NCI-H774 (cell line): ENCODE results near the gene MARS1.
"Not testable (repeated sequence)": the region's sequence is repeated elsewhere in the genome, so short reads cannot be mapped to it uniquely, and the experiment has no call there.

ENCODE experiments used
- DNase-seq: peaks from one replicate; lab custom pipeline; 2025; lab: John Stamatoyannopoulos, UW

The MARS1 gene

GRCh38 chr12:57495051-57495701, 7.3 kb downstream of the MARS1 start:
- not testable (repeated sequence) for DNase-seq

- DNase-seq, result no peak
These were observed 9.0 kb downstream of the MARS1 start for GRCh38 chr12:57496822-57497221.

- no peak for DNase-seq
These were observed 9.6 kb downstream of the MARS1 start for GRCh38 chr12:57497223-57498131.

GRCh38 chr12:57498132-57498502, 10.2 kb downstream of the MARS1 start:
- no peak for DNase-seq

DNA sequence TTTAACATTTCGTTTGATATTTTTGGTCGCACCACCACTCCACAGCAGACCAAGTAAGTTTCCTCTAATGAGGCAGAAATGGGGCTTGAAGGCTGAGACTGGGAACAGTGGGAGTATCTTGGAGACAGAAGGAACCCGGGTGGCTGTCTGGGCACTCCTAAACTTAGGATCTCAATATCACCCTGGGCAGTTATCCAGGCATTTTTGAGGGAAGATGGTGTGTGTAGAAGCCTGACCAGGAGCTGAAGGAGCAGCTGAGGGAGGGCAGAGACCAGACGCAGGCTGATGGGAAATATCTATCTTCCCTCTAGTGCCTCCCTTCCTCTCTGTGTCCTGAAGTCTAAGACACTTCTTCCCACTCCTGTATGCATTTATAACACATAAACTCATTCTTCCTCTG, 10.7 kb downstream of the MARS1 start:
- DNase-seq, result no peak

GRCh38 chr12:57500213-57500612, 12.3 kb downstream of the MARS1 start:
- no peak for DNase-seq

- DNase-seq, result not testable (repeated sequence)
These were observed 14.6 kb downstream of the MARS1 start for GRCh38 chr12:57502311-57502969.

DNA sequence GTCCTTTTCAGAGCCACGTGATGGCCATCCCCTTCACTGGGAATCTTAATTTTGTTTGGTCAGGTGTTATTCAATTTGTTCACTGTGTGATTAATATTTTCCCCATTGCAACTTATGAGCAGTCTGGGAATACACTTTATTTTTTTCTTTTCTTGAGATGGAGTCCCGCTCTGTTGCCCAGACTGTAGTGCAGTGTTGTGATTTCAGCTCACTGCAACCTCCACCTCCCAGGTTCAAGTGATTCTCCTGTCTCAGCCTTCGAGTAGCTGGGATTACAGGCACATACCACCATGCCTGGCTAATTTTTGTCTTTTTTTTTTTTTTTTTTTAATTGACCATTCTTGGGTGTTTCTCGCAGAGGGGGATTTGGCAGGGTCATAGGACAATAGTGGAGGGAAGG, 18.7 kb downstream of the MARS1 start:
- DNase-seq, result not testable (repeated sequence)

DNA sequence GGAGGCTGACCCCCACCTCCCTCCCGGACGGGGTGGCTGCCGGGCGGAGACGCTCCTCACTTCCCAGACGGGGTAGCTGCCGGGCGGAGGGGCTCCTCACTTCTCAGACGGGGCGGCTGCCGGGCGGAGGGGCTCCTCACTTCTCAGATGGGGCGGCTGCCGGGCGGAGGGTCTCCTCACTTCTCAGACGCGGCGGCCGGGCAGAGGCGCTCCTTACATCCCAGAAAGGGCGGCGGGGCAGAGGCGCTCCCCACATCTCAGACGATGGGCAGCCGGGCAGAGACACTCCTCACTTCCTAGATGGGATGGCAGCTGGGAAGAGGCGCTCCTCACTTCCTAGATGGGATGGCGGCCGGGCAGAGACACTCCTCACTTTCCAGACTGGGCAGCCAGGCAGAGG, 19.9 kb downstream of the MARS1 start:
- DNase-seq, result not testable (repeated sequence)

- no peak for DNase-seq
These were observed 23.3 kb downstream of the MARS1 start for GRCh38 chr12:57511161-57511560.

DNA sequence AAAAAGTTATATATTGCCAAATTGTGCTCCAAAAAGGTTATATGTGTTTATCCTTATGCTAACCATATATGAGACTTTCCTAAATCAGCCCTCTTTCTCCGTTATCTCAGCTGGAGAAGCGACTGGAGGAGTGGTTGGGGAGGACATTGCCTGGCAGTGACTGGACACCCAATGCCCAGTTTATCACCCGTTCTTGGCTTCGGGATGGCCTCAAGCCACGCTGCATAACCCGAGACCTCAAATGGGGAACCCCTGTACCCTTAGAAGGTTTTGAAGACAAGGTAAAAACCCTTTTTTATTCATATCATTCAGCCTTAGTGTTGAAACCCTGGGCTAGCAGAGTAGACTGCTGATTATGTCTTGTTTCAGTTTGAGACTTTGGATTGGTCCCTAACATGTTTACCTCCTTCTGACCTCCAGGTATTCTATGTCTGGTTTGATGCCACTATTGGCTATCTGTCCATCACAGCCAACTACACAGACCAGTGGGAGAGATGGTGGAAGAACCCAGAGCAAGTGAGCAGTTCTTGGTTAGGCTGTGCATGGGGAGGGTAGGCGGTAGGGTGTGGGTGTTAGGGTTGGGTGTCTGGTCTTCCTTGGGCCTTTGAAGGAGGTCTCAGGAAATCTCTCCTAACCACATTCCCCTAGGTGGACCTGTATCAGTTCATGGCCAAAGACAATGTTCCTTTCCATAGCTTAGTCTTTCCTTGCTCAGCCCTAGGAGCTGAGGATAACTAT, 23.9 kb downstream of the MARS1 start:
- DNase-seq, result no peak

GRCh38 chr12:57512665-57513064, 24.8 kb downstream of the MARS1 start:
- no peak for DNase-seq

GRCh38 chr12:57513266-57513665, 25.4 kb downstream of the MARS1 start:
- no peak for DNase-seq

DNA sequence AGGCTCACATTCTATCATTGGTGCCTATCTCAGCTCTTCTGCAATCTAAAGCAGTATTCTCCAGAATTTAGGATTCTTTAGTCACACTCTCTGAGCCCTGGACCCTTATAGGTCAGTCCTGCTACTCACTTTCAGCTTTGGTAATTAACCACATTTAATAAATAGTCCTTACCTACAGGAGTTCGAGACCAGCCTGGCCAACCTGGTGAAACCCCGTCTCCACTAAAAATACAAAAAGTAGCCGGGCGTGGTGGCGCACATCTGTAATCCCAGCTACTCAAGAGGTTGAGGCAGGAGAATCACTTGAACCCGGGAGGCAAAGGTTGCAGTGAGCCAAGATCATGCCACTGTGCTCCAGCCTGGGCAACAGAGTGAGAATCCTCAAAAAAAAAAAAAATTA, 25.8 kb downstream of the MARS1 start:
- not testable (repeated sequence) for DNase-seq

DNA sequence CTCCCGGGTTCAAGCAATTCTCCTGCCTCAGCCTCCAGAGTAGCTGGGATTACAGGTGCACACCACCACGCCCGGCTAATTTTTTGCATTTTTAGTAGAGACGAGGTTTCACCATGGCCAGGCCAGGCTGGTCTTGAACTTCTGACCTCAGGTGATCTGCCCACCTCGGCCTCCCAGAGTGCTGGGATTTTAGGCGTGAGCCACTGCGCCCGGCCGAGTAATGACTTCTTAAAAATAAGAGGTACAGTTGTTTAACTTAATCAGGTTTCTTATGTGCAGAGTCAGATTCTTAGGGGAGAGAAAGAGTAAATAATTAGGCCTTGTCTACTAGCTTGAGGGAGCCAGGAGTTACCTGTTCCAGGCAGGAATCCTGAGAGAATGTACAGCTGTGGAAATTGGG, 26.4 kb downstream of the MARS1 start:
- DNase-seq, result not testable (repeated sequence)

DNA sequence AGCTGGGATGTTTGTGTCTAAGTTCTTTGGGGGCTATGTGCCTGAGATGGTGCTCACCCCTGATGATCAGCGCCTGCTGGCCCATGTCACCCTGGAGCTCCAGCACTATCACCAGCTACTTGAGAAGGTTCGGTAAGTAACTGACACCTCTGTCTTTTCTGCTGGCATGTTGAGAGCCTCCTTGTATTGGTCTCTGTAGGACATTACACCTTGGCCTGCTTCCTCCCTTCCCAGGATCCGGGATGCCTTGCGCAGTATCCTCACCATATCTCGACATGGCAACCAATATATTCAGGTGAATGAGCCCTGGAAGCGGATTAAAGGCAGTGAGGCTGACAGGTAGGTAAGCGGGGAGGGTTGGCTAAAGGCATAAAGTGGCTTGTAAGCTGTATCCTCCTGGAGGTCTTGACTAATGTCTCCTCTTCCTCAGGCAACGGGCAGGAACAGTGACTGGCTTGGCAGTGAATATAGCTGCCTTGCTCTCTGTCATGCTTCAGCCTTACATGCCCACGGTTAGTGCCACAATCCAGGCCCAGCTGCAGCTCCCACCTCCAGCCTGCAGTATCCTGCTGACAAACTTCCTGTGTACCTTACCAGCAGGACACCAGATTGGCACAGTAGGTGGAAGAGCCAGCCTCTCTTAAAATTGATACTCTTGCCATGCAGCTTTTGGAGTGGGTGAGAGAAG, 27.0 kb downstream of the MARS1 start:
- no peak for DNase-seq

DNA sequence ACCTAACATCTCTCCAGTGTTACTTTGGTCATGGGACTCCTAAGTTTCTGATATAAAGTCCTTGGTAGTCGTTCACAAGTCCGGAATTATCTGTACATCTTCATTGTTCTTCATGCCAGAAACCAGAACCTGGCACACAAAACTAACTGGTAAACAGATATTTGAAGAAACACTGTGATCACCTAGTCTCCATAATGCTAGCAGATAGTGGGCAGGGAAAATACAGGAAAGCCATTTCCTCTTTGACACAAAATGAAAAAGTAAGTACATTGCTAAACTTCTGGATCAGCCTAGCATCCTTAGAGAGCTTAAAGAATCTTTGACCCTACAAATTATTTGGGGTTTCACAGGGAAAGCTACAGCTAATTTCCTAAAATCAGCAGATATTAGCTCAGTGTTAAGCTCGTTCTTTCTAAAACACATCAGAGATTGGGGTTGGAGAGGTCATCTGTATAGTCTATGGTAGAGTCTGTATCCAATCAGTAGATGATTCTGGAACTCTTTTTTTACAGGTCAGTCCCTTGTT, 27.6 kb downstream of the MARS1 start:
- DNase-seq, result no peak

- DNase-seq, result no peak
These were observed 28.2 kb downstream of the MARS1 start for GRCh38 chr12:57515934-57516541.

- DNase-seq, result no peak
These were observed 28.8 kb downstream of the MARS1 start for GRCh38 chr12:57516617-57517153.

- no peak for DNase-seq
These were observed 29.3 kb downstream of the MARS1 start for GRCh38 chr12:57517187-57517586.

DNA sequence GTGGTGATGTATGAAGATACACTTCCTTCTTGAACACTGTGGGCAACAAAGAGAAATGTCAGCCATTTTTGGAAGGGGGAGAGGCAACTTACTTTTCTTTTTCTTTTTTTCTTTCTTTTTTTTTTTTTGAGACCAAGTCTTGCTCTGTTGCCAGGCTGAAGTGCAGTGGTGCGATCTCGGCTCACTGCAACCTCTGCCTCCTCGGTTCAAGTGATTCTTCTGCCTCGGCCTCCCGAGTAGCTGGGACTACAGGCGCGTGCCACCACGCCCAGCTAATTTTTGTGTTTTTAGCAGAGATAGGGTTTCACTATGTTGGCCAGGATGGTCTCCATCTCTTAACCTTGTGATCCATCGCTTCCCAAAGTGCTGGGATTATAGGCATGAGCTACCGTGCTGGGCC, 29.9 kb downstream of the MARS1 start:
- DNase-seq, result not testable (repeated sequence)
